ENCODE results near the gene CELSR2.

The CELSR2 gene

GRCh38 chr1:109239409-109240068 is 9.8 kb upstream of the CELSR2 start:
- TF ChIP-seq, protein P1, sequence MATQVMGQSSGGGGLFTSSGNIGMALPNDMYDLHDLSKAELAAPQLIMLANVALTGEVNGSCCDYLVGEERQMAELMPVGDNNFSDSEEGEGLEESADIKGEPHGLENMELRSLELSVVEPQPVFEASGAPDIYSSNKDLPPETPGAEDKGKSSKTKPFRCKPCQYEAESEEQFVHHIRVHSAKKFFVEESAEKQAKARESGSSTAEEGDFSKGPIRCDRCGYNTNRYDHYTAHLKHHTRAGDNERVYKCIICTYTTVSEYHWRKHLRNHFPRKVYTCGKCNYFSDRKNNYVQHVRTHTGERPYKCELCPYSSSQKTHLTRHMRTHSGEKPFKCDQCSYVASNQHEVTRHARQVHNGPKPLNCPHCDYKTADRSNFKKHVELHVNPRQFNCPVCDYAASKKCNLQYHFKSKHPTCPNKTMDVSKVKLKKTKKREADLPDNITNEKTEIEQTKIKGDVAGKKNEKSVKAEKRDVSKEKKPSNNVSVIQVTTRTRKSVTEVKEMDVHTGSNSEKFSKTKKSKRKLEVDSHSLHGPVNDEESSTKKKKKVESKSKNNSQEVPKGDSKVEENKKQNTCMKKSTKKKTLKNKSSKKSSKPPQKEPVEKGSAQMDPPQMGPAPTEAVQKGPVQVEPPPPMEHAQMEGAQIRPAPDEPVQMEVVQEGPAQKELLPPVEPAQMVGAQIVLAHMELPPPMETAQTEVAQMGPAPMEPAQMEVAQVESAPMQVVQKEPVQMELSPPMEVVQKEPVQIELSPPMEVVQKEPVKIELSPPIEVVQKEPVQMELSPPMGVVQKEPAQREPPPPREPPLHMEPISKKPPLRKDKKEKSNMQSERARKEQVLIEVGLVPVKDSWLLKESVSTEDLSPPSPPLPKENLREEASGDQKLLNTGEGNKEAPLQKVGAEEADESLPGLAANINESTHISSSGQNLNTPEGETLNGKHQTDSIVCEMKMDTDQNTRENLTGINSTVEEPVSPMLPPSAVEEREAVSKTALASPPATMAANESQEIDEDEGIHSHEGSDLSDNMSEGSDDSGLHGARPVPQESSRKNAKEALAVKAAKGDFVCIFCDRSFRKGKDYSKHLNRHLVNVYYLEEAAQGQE (IDR thresholded peaks at IDR 0.05; ENCODE audit: insufficient read depth in 1 of 2, low read depth in 2 of 2, low read length in 2 of 2) = no peak
- TF ChIP-seq POLR2AphosphoS5 (IDR thresholded peaks at IDR 0.05; ENCODE audit: low read depth, low read length) = no peak; the same call in 1 of the 2 replicates
- no peak for TF ChIP-seq FOXP2 (optimal IDR thresholded peaks at IDR 0.05; ENCODE audit: borderline replicate concordance, extremely low read depth, extremely low read length, insufficient read depth)
- no peak for TF ChIP-seq SIN3A (IDR thresholded peaks at IDR 0.05; ENCODE audit: borderline replicate concordance, insufficient read depth, low read length)
- TF ChIP-seq TAF1 (IDR thresholded peaks at IDR 0.05; ENCODE audit: borderline replicate concordance, insufficient read depth, low read length) = no peak

DNA sequence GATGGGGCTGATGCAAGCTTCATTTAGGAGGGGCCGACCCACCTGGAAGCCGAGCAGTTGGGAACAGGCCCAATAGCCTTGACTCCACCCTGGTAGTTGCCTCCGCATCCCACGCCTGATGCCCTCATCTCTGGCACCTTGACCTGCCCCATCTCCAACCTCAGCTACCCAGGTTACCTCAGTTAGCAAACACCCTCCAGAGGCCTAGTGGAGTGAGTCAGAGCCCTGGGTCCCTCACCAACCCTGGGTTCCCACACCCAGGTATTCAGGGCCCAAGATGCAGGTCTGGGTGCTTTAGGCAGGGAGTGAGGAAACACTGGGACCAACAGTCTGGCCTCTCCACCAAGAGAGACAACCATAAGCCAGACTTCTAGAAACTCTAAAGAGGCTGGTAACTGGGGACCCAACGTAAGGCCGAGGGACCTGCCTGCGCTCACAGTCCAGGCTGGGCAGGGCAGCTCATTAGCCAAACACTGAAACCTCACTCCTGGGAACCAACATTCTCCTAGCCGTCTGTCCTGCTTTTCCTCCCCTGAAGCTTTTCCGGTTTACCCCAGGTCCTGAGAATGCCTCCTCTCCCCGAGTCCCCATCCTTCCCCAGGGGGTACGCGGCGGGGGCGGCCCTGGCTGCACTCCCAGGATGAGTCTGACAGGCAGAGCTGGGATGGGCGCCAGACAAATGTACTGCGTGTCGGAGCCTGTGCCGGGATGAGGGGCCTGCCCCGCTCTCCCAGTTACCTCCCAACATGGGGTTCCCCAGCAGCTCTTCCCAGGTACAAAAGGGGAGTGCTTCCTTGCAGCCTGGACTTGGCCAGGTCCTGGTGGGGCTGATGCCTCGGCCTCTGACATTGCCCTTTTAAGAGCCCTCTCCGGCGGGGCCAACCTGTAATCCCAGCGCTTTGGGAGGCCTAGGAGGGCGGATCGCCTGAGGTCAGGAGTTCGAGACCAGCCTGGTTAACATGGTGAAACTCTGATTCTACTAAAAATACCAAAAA is 8.9 kb upstream of the CELSR2 start:
- TF ChIP-seq POLR2AphosphoS5 (IDR thresholded peaks at IDR 0.05; ENCODE audit: low read depth, low read length) = peak; percentile 76; the same call in 1 of the 2 replicates
- no peak for TF ChIP-seq SIN3A (IDR thresholded peaks at IDR 0.05; ENCODE audit: borderline replicate concordance, insufficient read depth, low read length)
- TF ChIP-seq, protein P1 (IDR thresholded peaks at IDR 0.05; ENCODE audit: insufficient read depth in 1 of 2, low read depth in 2 of 2, low read length in 2 of 2) = 0 out of 4 replicates have a peak, but pooled peaks of 1 of the 2 experiments have one; percentile 5
- no peak for TF ChIP-seq FOXP2 (optimal IDR thresholded peaks at IDR 0.05; ENCODE audit: borderline replicate concordance, extremely low read depth, extremely low read length, insufficient read depth)

DNA sequence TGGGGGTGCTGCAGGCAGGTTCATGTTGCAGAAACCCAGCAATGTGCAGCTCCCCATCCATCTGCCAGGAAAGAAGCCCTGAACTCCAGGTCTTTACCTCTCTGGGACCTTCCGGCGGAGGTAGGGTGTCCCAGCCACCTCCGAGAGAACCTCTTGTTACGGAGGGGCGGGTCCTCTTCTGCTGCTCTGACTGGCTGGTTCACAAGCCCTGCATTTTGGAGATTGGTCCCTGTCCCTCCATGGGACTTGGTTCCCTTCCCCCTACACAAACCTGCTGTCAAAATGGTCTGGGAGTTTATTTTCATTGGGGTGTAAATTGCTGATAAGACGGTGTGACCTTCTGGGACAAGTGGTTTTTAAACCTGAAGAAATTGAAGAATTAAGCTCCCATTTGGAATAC is 8.0 kb upstream of the CELSR2 start:
- TF ChIP-seq SIN3A (IDR thresholded peaks at IDR 0.05; ENCODE audit: borderline replicate concordance, insufficient read depth, low read length) (no peak), FOXP2 (optimal IDR thresholded peaks at IDR 0.05; ENCODE audit: borderline replicate concordance, extremely low read depth, extremely low read length, insufficient read depth) (no peak), POLR2AphosphoS5 (IDR thresholded peaks at IDR 0.05; ENCODE audit: low read depth, low read length) (no peak; the same call in 1 of the 2 replicates)
- TF ChIP-seq, protein P1 (IDR thresholded peaks at IDR 0.05; ENCODE audit: insufficient read depth in 1 of 2, low read depth in 2 of 2, low read length in 2 of 2) = no peak

DNA sequence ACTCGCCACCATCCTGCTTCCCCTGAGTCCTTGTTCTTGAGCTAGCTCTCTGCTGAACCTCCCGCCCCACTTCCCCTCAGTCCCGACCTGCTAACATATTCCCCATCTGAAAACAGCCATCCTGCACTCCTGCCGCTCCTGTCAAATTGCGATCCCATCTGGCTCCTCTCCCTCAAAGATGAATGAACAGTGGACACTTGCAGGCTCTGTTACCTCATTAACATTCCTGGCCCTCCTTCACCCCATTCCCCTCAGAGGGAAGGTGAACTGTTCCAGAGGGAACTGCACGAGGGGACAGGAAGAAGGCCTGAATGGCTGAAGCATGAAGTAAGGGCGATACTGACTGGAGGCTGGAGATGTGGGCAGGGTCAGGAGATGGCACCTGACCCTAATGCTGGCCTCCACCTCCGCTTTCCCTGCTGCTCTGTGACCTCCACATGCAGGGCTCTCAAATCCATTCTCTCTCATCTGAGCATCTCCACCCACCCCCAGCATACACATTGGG is 7.4 kb upstream of the CELSR2 start:
- TF ChIP-seq TAF1 (IDR thresholded peaks at IDR 0.05; ENCODE audit: borderline replicate concordance, insufficient read depth, low read length) (no peak), POLR2AphosphoS5 (IDR thresholded peaks at IDR 0.05; ENCODE audit: low read depth, low read length) (no peak), SIN3A (IDR thresholded peaks at IDR 0.05; ENCODE audit: borderline replicate concordance, insufficient read depth, low read length) (no peak), FOXP2 (optimal IDR thresholded peaks at IDR 0.05; ENCODE audit: borderline replicate concordance, extremely low read depth, extremely low read length, insufficient read depth) (no peak)
- TF ChIP-seq, protein P1 (IDR thresholded peaks at IDR 0.05; ENCODE audit: insufficient read depth in 1 of 2, low read depth in 2 of 2, low read length in 2 of 2) = no peak
